ENCODE measurements around the gene CARHSP1.
A peak's percentile ranks its signal among the peaks of the same experiment; 100 is the strongest.

Gene CARHSP1

DNA sequence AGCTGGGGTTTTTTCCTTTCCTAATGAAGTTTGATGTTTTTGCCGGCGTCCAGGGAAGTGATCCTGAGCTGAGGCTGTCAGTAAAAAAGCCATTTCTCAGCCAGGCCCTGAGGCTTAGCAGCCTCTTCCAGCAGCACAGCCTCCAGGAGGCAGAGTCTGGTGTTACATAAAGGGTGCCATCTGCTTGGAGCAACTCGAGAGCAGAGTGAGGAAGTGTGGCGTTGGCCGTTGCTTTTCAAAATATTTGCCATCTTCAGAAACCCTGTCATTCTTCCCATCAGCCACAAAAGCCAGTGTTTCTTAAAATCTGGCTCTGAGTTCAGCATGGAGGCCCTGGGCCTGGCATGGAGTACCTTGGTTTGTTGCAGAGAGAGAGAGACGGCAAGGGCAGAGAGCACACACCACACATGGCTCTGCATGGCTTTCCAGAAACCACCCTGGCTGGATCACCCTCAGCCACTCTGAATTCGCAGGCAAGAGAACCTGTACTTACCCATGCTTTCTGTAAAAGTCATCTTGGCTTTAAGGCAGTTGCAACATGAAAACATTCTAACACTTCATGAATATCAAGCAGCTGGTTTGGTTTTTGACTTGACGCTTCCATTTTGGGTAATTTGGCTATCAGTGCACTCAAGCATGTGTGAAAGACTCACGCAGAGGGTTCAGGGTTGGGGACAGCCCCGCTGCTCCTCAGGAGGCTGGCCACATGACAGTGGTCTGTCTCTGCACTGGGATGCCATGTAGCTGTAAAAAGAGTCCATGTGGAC, 50.1 kb downstream of the CARHSP1 start:
- DNase-seq (ENCODE audit: extremely low spot score): peak; percentile 75
- TF ChIP-seq, protein P1, sequence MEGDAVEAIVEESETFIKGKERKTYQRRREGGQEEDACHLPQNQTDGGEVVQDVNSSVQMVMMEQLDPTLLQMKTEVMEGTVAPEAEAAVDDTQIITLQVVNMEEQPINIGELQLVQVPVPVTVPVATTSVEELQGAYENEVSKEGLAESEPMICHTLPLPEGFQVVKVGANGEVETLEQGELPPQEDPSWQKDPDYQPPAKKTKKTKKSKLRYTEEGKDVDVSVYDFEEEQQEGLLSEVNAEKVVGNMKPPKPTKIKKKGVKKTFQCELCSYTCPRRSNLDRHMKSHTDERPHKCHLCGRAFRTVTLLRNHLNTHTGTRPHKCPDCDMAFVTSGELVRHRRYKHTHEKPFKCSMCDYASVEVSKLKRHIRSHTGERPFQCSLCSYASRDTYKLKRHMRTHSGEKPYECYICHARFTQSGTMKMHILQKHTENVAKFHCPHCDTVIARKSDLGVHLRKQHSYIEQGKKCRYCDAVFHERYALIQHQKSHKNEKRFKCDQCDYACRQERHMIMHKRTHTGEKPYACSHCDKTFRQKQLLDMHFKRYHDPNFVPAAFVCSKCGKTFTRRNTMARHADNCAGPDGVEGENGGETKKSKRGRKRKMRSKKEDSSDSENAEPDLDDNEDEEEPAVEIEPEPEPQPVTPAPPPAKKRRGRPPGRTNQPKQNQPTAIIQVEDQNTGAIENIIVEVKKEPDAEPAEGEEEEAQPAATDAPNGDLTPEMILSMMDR (IDR thresholded peaks at IDR 0.05; ENCODE audit: control extremely low read depth, extremely low read depth, low read depth, missing control alignments): no peak
- POLR2A ChIA-PET: interaction anchor here (0.9 kb wide), 1 partner anchor 50 kb away, joined by 5 read pairs; the partner anchor contains the start of gene CARHSP1
- CTCF ChIA-PET: interaction anchor here (1.2 to 2.4 kb wide), 6 partner anchors 8 to 73 kb away, joined by 3 to 10 read pairs (median 6); no protein-coding TSS in a partner anchor

- ChIA-PET POLR2A (no interaction called here), CTCF (interaction anchor here (1.0 to 2.4 kb wide), 4 partner anchors 13 to 75 kb away, joined by 3 to 7 read pairs (median 4); no protein-coding TSS in a partner anchor)
- DNase-seq (ENCODE audit: extremely low spot score): no peak
- TF ChIP-seq, protein P1 (IDR thresholded peaks at IDR 0.05; ENCODE audit: control extremely low read depth, extremely low read depth, low read depth, missing control alignments): no peak
Measured at GRCh38 chr16:8816967-8817655, 51.7 kb downstream of the CARHSP1 start.

DNA sequence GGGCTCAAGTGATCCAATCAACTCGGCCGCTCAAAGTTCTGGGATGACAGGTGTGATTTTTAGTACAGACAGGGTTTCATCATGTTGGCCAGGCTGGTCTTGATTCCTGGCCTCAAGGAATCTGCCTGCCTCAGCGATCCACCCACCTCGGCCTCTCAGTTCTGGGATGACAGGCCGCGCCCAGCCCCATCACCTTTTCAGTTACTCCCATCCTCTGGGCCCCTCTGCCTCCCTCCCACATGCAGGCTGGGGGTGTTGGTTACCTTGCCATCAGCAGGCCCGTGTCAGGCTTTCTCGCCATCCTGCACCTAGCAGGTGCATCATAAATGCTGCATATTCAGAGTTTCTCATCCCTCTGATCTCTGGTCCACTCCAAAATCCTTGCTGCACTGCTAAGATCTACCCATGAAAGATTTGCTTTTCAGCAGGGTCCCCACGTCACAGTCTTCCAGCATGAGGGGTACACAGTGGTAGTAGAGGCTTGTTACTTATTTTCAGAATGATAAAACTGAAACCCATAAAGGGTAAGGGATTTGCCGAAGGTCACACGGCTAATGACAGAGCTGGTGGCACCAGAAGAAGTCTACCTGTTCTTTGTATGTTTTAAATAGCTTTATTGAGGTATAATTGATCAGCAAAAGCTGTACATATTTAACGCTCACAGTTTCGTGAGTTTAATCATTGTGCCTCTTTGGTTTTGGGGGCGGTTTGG, 54.6 kb downstream of the CARHSP1 start:
- DNase-seq (ENCODE audit: extremely low spot score): no peak
- TF ChIP-seq, protein P1 (IDR thresholded peaks at IDR 0.05; ENCODE audit: control extremely low read depth, extremely low read depth, low read depth, missing control alignments): no peak
- ChIA-PET POLR2A (no interaction called here), CTCF (no interaction called here)

GRCh38 chr16:8812162-8812843, 56.5 kb downstream of the CARHSP1 start:
- POLR2A ChIA-PET: no interaction called here
- CTCF ChIA-PET: interaction anchor here (1.2 to 1.4 kb wide), 3 partner anchors 9 to 12 kb away, joined by 3 to 4 read pairs (median 4); no protein-coding TSS in a partner anchor
- TF ChIP-seq, protein P1 (IDR thresholded peaks at IDR 0.05; ENCODE audit: control extremely low read depth, extremely low read depth, low read depth, missing control alignments): no peak
- DNase-seq (ENCODE audit: extremely low spot score): no peak

DNA sequence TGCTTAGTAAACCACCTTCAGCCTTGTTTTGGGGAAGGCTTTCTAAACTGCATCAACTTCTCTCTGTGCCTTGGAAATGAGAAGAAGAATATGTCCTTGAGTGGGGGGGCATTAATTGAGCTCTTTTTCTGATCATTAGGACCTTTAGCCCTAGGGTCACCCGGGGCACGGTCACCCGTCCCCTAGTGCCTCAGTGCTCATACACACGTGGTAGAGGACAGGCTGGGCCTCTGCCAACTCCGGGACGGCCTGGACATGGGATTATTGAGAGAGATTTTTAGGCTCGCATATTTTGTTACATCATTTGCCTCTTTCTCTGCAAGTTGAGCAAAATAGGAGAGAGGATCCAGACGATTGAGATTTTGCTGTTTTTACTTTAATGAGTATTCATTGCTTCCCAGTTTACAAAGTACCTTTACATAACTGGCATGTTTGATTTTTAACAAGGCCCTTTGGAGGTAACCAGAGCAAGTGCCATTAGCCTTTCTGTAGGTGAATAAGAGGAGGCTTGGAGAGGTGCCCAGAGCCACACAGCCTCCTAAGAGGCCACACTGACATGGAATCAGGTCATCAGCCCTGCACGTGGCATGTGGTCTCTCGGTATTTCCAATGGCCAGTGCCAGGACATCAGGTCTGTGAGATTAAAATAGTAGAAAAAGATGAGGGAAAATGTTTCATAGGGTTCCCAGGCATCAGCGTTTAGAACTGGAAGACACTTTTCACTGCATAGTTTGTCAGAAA, 60.0 kb downstream of the CARHSP1 start:
- ChIA-PET CTCF (interaction anchor here (1.3 to 2.4 kb wide), 2 partner anchors 8 to 10 kb away, joined by 3 to 10 read pairs; no protein-coding TSS in a partner anchor), POLR2A (interaction anchor here (0.5 kb wide), 1 partner anchor 15 kb away, joined by 3 read pairs; no protein-coding TSS in a partner anchor)
- TF ChIP-seq, protein P1 (IDR thresholded peaks at IDR 0.05; ENCODE audit: control extremely low read depth, extremely low read depth, low read depth, missing control alignments): no peak
- DNase-seq (ENCODE audit: extremely low spot score): no peak

Measured in GM10248 (cell line).